ENCODE data around the gene THSD4. TPM values are rescaled to one million over a fixed set of nuclear protein-coding genes. Genes with fewer than 3 reads are reported as not detected.

The THSD4 gene
- total RNA-seq, 1 donor from 2014 or later = 1.4 TPM

DNA sequence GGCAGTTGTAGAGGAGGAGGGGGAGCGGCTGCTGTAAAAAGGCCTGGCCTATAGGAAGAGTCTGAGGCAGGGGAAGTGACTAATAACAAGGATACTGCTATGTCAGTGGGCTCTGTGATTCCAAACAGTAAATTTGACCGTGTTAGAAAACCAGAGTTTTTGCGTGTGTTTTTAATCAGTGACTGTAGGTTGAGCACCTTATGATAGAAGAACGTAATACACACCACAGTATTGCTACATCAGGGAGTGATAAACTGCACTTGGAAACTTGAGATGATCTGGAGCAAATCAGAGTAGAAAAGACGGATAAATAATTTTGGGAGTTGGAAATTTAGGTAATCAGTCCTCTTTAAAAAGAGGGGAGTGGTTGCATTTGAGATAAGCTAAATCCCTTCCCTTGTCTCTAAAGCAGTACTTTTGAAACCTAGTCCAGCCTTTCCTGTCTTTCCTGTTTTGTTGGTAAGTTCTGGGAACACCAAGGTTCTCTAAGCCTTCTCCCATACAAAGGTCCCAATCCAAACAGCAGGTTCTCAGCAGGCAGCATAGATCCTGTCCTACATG, 564.6 kb downstream of the THSD4 start:
- no peaks in the 10 kb centered on the region for H3K4me1 Mint-ChIP-seq
- DNase-seq (ENCODE audit: low read depth, low spot score) = no peak
- no peaks in the 10 kb centered on the region for H3K27me3 Mint-ChIP-seq (ENCODE audit: low read depth)
- no peak overlapping the region for H3K27ac Mint-ChIP-seq (ENCODE audit: unreplicated experiment)
- H3K4me3 Mint-ChIP-seq = no peak overlapping the region
- no peaks in the 10 kb centered on the region for H3K9me3 Mint-ChIP-seq
- TF ChIP-seq CTCF (conservative IDR thresholded peaks at IDR 0.05) = no peak
- no peaks in the 10 kb centered on the region for H3K36me3 Mint-ChIP-seq (ENCODE audit: low read depth)

DNA sequence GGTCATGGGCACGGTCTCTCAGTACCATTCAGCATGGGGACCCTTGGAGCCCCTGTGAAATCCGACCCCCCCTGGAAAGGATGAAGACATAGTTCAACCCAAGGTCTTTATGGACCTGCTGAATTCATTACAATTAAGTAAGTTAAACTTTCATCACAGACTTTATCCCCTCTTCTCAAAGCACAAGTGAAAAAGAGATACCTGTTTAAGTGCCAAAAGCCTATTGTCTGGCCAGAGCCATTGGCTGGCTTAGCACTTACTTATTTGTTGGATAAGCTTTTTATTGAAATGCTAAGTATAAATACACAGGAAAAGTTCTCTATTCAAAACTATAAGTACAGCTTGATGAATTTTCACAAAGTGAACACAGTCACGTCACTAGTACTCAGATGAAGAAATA, 566.7 kb downstream of the THSD4 start:
- no peak for TF ChIP-seq CTCF (conservative IDR thresholded peaks at IDR 0.05)
- H3K9me3 Mint-ChIP-seq = peaks cover 3% of the 10 kb centered on the region

DNA sequence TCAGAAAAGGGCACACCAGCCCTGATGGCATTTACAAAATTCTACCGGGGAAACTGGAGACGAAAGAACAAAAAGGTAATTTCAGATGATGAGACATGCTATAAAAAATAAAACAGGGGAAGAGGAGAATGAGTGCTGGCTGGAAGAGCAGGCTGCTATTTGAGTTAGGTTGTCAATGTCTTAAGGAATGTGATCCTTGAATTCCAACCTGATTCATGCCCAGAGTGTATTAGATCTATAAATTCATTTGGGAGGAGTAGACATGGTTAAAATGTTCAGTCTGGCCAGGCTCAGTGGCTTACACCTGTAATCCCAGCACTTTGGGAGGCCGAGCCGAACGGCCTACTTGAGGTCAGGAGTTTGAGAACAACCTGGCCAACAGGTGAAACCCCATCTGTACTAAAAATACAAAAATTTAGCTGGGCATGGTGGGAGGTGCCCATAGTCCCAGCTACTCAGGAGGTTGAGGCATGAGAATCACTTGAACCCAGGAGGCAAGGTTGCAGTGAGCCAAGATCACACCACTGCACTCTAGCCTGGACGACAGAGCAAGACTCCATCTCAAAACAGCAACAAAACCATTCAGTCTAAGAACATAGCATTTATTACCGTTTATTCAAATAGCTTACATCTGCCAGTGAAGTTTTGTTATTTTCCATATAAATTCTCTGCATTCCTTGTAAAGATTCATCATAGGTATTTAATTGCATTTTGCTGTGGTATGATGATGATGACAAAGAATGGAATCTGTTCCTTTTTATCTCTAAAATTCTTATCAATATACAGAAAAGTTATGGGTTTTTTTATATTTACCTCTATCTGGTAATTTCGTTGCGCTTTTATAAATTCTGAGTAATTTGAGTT, 568.4 kb downstream of the THSD4 start:
- Mint-ChIP-seq H3K36me3 (ENCODE audit: low read depth) (no peaks in the 10 kb centered on the region), H3K27me3 (ENCODE audit: low read depth) (no peaks in the 10 kb centered on the region), H3K4me1 (no peaks in the 10 kb centered on the region), H3K4me3 (no peak overlapping the region), H3K9me3 (peaks cover 3% of the 10 kb centered on the region), H3K27ac (ENCODE audit: unreplicated experiment) (no peak overlapping the region)
- DNase-seq (ENCODE audit: low read depth, low spot score) = no peak
- TF ChIP-seq CTCF (conservative IDR thresholded peaks at IDR 0.05) = no peak

More for the DNA sequence above, 566.7 kb downstream of the THSD4 start:
- DNase-seq (ENCODE audit: low read depth, low spot score) = no peak
- no peaks in the 10 kb centered on the region for H3K4me1 Mint-ChIP-seq
- no peak overlapping the region for H3K4me3 Mint-ChIP-seq
- no peaks in the 10 kb centered on the region for H3K36me3 Mint-ChIP-seq (ENCODE audit: low read depth)
- H3K27ac Mint-ChIP-seq (ENCODE audit: unreplicated experiment) = no peak overlapping the region
- H3K27me3 Mint-ChIP-seq (ENCODE audit: low read depth) = no peaks in the 10 kb centered on the region

GRCh38 chr15:71685420-71685993, 570.2 kb downstream of the THSD4 start:
- H3K27ac Mint-ChIP-seq (ENCODE audit: unreplicated experiment) = no peak overlapping the region
- DNase-seq (ENCODE audit: low read depth, low spot score) = no peak
- no peaks in the 10 kb centered on the region for H3K27me3 Mint-ChIP-seq (ENCODE audit: low read depth)
- no peaks in the 10 kb centered on the region for H3K4me1 Mint-ChIP-seq
- no peaks in the 10 kb centered on the region for H3K36me3 Mint-ChIP-seq (ENCODE audit: low read depth)
- no peak for TF ChIP-seq CTCF (conservative IDR thresholded peaks at IDR 0.05)
- H3K4me3 Mint-ChIP-seq = no peak overlapping the region
- H3K9me3 Mint-ChIP-seq = peaks cover 5% of the 10 kb centered on the region

GRCh38 chr15:71686221-71687050, 571.2 kb downstream of the THSD4 start:
- no peak for TF ChIP-seq CTCF (conservative IDR thresholded peaks at IDR 0.05)
- Mint-ChIP-seq H3K4me1 (no peaks in the 10 kb centered on the region), H3K9me3 (peaks cover 6% of the 10 kb centered on the region), H3K4me3 (no peak overlapping the region), H3K27me3 (ENCODE audit: low read depth) (peaks cover 3% of the 10 kb centered on the region), H3K36me3 (ENCODE audit: low read depth) (no peaks in the 10 kb centered on the region), H3K27ac (ENCODE audit: unreplicated experiment) (no peak overlapping the region)
- DNase-seq (ENCODE audit: low read depth, low spot score) = no peak
